Lower leg skin (tissue), 3 donors: ENCODE results near the gene WHRN.

Experiments used
- CTCF ChIP-seq, 3 donors: fragments of 450-650 bp; IDR thresholded peaks; one replicate each; pipeline ENCODE4 v1.5.1; 2016; ENCODE audit warnings: antibody characterized with exemption in 3 of 3, mild to moderate bottlenecking in 3 of 3, moderate library complexity in 2 of 3
- POLR2A ChIP-seq, 2 donors: fragments of 450-650 bp; IDR thresholded peaks; one replicate each; pipeline ENCODE4 v1.6.1; 2016 to 2017; ENCODE audit warnings: antibody characterized with exemption in 2 of 2, mild to moderate bottlenecking in 1 of 2, moderate library complexity in 1 of 2

- no peak for TF ChIP-seq CTCF (IDR thresholded peaks at IDR 0.05)
- no peak for TF ChIP-seq POLR2A (IDR thresholded peaks at IDR 0.05)
Measured at GRCh38 chr9:114526807-114527206, 21.5 kb upstream of the WHRN start.
